ENCODE data around the gene TRPM1.
A peak's percentile ranks its signal among the peaks of the same experiment; 100 is the strongest.

The TRPM1 gene

GRCh38 chr15:31085359-31085758 is 16.2 kb downstream of the TRPM1 start:
- Histone ChIP-seq H3K9ac (ENCODE audit: low read depth in 1 of 2, low read length in 2 of 2) (no peak overlapping the region), H3K9me3 (ENCODE audit: control insufficient read depth in 2 of 2, low read length in 2 of 2) (no peaks in the 10 kb centered on the region), H3K27ac (ENCODE audit: low read depth in 2 of 2, low read length in 2 of 2) (no peak overlapping the region), H3K27me3 (ENCODE audit: control insufficient read depth in 2 of 2, insufficient read depth in 2 of 2, low read length in 2 of 2) (no peaks in the 10 kb centered on the region), H3K4me3 (ENCODE audit: low read length in 2 of 2) (no peak overlapping the region), H3K36me3 (ENCODE audit: control insufficient read depth in 2 of 2, insufficient read depth in 2 of 2, low read length in 2 of 2) (no peaks in the 10 kb centered on the region), H3K4me1 (ENCODE audit: control insufficient read depth in 2 of 2, insufficient read depth in 2 of 2, low read length in 2 of 2) (peaks cover 16 to 20% of the 10 kb centered on the region in 2 donors)

DNA sequence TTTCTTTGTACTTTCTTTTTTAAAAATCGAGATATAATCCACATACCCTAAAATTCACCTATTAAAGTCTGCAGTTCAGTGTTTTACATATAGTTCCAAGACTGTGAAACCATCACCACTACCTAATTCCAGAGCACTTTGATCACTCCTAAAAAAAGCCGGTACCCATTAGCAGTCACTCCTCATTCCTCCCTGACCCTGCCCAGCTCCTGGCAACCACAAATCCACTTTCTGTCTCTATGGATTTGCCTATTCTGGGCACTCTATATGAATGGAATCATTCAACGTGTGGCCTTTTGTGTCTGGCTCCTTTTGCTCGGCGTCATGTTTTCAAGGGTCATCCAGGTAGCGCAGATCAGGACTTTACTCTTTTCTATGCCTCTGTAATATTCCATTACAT is 17.3 kb downstream of the TRPM1 start:
- Histone ChIP-seq H3K4me1 (ENCODE audit: control insufficient read depth in 2 of 2, insufficient read depth in 2 of 2, low read length in 2 of 2) (peaks cover 16 to 20% of the 10 kb centered on the region in 2 donors), H3K4me3 (ENCODE audit: low read length in 2 of 2) (no peak overlapping the region), H3K9me3 (ENCODE audit: control insufficient read depth in 2 of 2, low read length in 2 of 2) (no peaks in the 10 kb centered on the region), H3K27me3 (ENCODE audit: control insufficient read depth in 2 of 2, insufficient read depth in 2 of 2, low read length in 2 of 2) (no peaks in the 10 kb centered on the region), H3K27ac (ENCODE audit: low read depth in 2 of 2, low read length in 2 of 2) (no peak overlapping the region), H3K36me3 (ENCODE audit: control insufficient read depth in 2 of 2, insufficient read depth in 2 of 2, low read length in 2 of 2) (no peaks in the 10 kb centered on the region), H3K9ac (ENCODE audit: low read depth in 1 of 2, low read length in 2 of 2) (no peak overlapping the region)

GRCh38 chr15:31083370-31083780 is 18.1 kb downstream of the TRPM1 start:
- Histone ChIP-seq H3K27me3 (ENCODE audit: control insufficient read depth in 2 of 2, insufficient read depth in 2 of 2, low read length in 2 of 2) (no peaks in the 10 kb centered on the region), H3K9me3 (ENCODE audit: control insufficient read depth in 2 of 2, low read length in 2 of 2) (no peaks in the 10 kb centered on the region), H3K36me3 (ENCODE audit: control insufficient read depth in 2 of 2, insufficient read depth in 2 of 2, low read length in 2 of 2) (no peaks in the 10 kb centered on the region), H3K27ac (ENCODE audit: low read depth in 2 of 2, low read length in 2 of 2) (peak overlapping the region in 1 of 2 donors; percentile 16), H3K4me1 (ENCODE audit: control insufficient read depth in 2 of 2, insufficient read depth in 2 of 2, low read length in 2 of 2) (peaks cover 16 to 20% of the 10 kb centered on the region in 2 donors), H3K9ac (ENCODE audit: low read depth in 1 of 2, low read length in 2 of 2) (no peak overlapping the region), H3K4me3 (ENCODE audit: low read length in 2 of 2) (no peak overlapping the region)

GRCh38 chr15:31082771-31083369 is 18.7 kb downstream of the TRPM1 start:
- Histone ChIP-seq H3K9me3 (ENCODE audit: control insufficient read depth in 2 of 2, low read length in 2 of 2) (no peaks in the 10 kb centered on the region), H3K27me3 (ENCODE audit: control insufficient read depth in 2 of 2, insufficient read depth in 2 of 2, low read length in 2 of 2) (no peaks in the 10 kb centered on the region), H3K36me3 (ENCODE audit: control insufficient read depth in 2 of 2, insufficient read depth in 2 of 2, low read length in 2 of 2) (no peaks in the 10 kb centered on the region), H3K4me3 (ENCODE audit: low read length in 2 of 2) (no peak overlapping the region), H3K4me1 (ENCODE audit: control insufficient read depth in 2 of 2, insufficient read depth in 2 of 2, low read length in 2 of 2) (peaks cover 16 to 20% of the 10 kb centered on the region in 2 donors), H3K27ac (ENCODE audit: low read depth in 2 of 2, low read length in 2 of 2) (peak overlapping the region in 1 of 2 donors; percentile 16), H3K9ac (ENCODE audit: low read depth in 1 of 2, low read length in 2 of 2) (no peak overlapping the region)

DNA sequence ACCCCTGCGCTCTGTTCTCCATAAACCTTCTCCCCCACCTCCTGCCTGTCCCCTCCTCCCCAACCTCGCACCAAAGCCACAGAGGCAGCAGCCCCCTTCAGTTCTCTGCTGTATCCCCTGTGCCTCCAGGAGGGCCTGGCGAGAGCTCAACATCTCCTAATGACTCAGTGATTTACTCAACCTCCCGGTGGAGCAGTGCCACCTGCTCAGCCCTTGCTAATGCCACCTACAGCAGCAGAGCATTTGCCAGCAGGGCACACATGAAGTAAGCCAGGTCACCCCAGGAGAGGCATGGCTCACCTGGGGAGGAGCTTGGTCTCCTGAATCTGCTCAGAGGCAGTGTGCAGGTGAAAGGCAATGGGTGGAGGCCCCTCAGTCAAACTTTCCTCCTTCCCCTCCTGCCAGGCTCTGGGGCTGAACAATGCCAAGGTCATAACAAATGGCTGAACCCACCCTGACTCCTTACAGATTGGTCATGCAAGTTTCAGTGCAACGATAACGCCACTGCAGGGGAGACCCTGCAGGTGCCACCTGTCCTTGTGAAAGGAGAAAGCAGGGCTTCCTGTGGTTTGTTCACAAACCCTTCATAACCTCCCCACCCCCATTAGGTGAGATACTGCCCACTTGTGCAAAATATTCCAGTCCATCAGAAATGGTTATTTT is 19.8 kb downstream of the TRPM1 start:
- H3K9me3 ChIP-seq (ENCODE audit: control insufficient read depth in 2 of 2, low read length in 2 of 2) = no peaks in the 10 kb centered on the region
- no peak overlapping the region for H3K4me3 ChIP-seq (ENCODE audit: low read length in 2 of 2)
- H3K9ac ChIP-seq (ENCODE audit: low read depth in 1 of 2, low read length in 2 of 2) = no peak overlapping the region
- peaks cover 23 to 25% of the 10 kb centered on the region in 2 donors for H3K4me1 ChIP-seq (ENCODE audit: control insufficient read depth in 2 of 2, insufficient read depth in 2 of 2, low read length in 2 of 2)
- no peaks in the 10 kb centered on the region for H3K27me3 ChIP-seq (ENCODE audit: control insufficient read depth in 2 of 2, insufficient read depth in 2 of 2, low read length in 2 of 2)
- H3K27ac ChIP-seq (ENCODE audit: low read depth in 2 of 2, low read length in 2 of 2) = no peak overlapping the region
- H3K36me3 ChIP-seq (ENCODE audit: control insufficient read depth in 2 of 2, insufficient read depth in 2 of 2, low read length in 2 of 2) = no peaks in the 10 kb centered on the region

- H3K9me3 ChIP-seq (ENCODE audit: control insufficient read depth in 2 of 2, low read length in 2 of 2) = no peaks in the 10 kb centered on the region
- no peak overlapping the region for H3K27ac ChIP-seq (ENCODE audit: low read depth in 2 of 2, low read length in 2 of 2)
- no peaks in the 10 kb centered on the region for H3K27me3 ChIP-seq (ENCODE audit: control insufficient read depth in 2 of 2, insufficient read depth in 2 of 2, low read length in 2 of 2)
- H3K4me3 ChIP-seq (ENCODE audit: low read length in 2 of 2) = peak overlapping the region in 1 of 2 donors; percentile 28
- no peak overlapping the region for H3K9ac ChIP-seq (ENCODE audit: low read depth in 1 of 2, low read length in 2 of 2)
- H3K36me3 ChIP-seq (ENCODE audit: control insufficient read depth in 2 of 2, insufficient read depth in 2 of 2, low read length in 2 of 2) = no peaks in the 10 kb centered on the region
- H3K4me1 ChIP-seq (ENCODE audit: control insufficient read depth in 2 of 2, insufficient read depth in 2 of 2, low read length in 2 of 2) = peaks cover 23 to 25% of the 10 kb centered on the region in 2 donors
Observed at GRCh38 chr15:31081056-31081455, 20.5 kb downstream of the TRPM1 start.

GRCh38 chr15:31080591-31081014 is 20.9 kb downstream of the TRPM1 start:
- H3K4me1 ChIP-seq (ENCODE audit: control insufficient read depth in 2 of 2, insufficient read depth in 2 of 2, low read length in 2 of 2) = peaks cover 23 to 25% of the 10 kb centered on the region in 2 donors
- H3K27ac ChIP-seq (ENCODE audit: low read depth in 2 of 2, low read length in 2 of 2) = no peak overlapping the region
- no peak overlapping the region for H3K9ac ChIP-seq (ENCODE audit: low read depth in 1 of 2, low read length in 2 of 2)
- H3K4me3 ChIP-seq (ENCODE audit: low read length in 2 of 2) = peak overlapping the region in 1 of 2 donors; percentile 28
- H3K27me3 ChIP-seq (ENCODE audit: control insufficient read depth in 2 of 2, insufficient read depth in 2 of 2, low read length in 2 of 2) = no peaks in the 10 kb centered on the region
- H3K36me3 ChIP-seq (ENCODE audit: control insufficient read depth in 2 of 2, insufficient read depth in 2 of 2, low read length in 2 of 2) = no peaks in the 10 kb centered on the region
- H3K9me3 ChIP-seq (ENCODE audit: control insufficient read depth in 2 of 2, low read length in 2 of 2) = no peaks in the 10 kb centered on the region

DNA sequence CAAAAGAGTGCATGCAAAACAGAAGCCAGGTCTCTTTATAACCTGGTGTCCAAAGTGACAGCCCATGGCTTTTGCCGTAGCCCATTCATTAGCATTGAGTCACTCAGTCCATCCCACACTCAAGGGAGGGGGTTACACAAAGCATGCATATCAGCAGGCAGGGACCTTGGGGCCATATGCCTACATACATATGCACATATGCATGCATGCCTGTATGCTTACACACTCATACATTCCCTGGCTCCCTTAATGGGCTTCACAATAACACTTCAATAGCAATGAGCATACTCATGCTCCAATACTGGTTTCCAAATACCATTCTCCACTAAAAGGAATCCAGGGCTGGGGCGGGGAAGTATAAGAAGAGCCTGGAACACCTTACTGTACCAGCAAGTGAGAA is 22.0 kb downstream of the TRPM1 start:
- peaks cover 23 to 25% of the 10 kb centered on the region in 2 donors for H3K4me1 ChIP-seq (ENCODE audit: control insufficient read depth in 2 of 2, insufficient read depth in 2 of 2, low read length in 2 of 2)
- H3K27me3 ChIP-seq (ENCODE audit: control insufficient read depth in 2 of 2, insufficient read depth in 2 of 2, low read length in 2 of 2) = no peaks in the 10 kb centered on the region
- H3K9ac ChIP-seq (ENCODE audit: low read depth in 1 of 2, low read length in 2 of 2) = no peak overlapping the region
- no peaks in the 10 kb centered on the region for H3K36me3 ChIP-seq (ENCODE audit: control insufficient read depth in 2 of 2, insufficient read depth in 2 of 2, low read length in 2 of 2)
- no peak overlapping the region for H3K27ac ChIP-seq (ENCODE audit: low read depth in 2 of 2, low read length in 2 of 2)
- H3K9me3 ChIP-seq (ENCODE audit: control insufficient read depth in 2 of 2, low read length in 2 of 2) = no peaks in the 10 kb centered on the region
- H3K4me3 ChIP-seq (ENCODE audit: low read length in 2 of 2) = no peak overlapping the region

DNA sequence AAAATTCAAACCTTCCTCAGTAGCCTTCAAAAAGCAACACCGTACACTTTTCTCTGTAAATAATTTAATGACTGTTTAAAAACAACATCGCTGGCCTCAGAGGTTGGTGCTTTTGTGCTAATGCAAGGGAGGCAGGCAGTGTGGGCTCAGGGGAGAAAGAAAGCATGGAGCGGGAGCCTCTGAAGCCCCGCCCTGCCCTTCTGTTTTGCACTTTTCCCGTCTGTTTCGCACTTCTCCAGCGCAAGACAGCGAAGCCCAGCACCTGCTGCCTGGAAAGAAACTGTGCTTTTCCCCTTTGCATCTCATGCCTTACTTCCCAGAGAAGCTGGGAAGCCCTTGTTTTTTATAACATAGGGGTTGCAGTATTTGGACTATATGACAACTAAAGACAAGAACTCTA is 23.1 kb downstream of the TRPM1 start:
- peaks cover 20% of the 10 kb centered on the region in 2 donors for H3K4me1 ChIP-seq (ENCODE audit: control insufficient read depth in 2 of 2, insufficient read depth in 2 of 2, low read length in 2 of 2)
- no peak overlapping the region for H3K4me3 ChIP-seq (ENCODE audit: low read length in 2 of 2)
- no peak overlapping the region for H3K9ac ChIP-seq (ENCODE audit: low read depth in 1 of 2, low read length in 2 of 2)
- H3K27ac ChIP-seq (ENCODE audit: low read depth in 2 of 2, low read length in 2 of 2) = no peak overlapping the region
- H3K9me3 ChIP-seq (ENCODE audit: control insufficient read depth in 2 of 2, low read length in 2 of 2) = no peaks in the 10 kb centered on the region
- no peaks in the 10 kb centered on the region for H3K27me3 ChIP-seq (ENCODE audit: control insufficient read depth in 2 of 2, insufficient read depth in 2 of 2, low read length in 2 of 2)
- H3K36me3 ChIP-seq (ENCODE audit: control insufficient read depth in 2 of 2, insufficient read depth in 2 of 2, low read length in 2 of 2) = no peaks in the 10 kb centered on the region

- Histone ChIP-seq H3K27ac (ENCODE audit: low read depth in 2 of 2, low read length in 2 of 2) (no peak overlapping the region), H3K27me3 (ENCODE audit: control insufficient read depth in 2 of 2, insufficient read depth in 2 of 2, low read length in 2 of 2) (no peaks in the 10 kb centered on the region), H3K9ac (ENCODE audit: low read depth in 1 of 2, low read length in 2 of 2) (no peak overlapping the region), H3K36me3 (ENCODE audit: control insufficient read depth in 2 of 2, insufficient read depth in 2 of 2, low read length in 2 of 2) (no peaks in the 10 kb centered on the region), H3K9me3 (ENCODE audit: control insufficient read depth in 2 of 2, low read length in 2 of 2) (no peaks in the 10 kb centered on the region), H3K4me3 (ENCODE audit: low read length in 2 of 2) (no peak overlapping the region), H3K4me1 (ENCODE audit: control insufficient read depth in 2 of 2, insufficient read depth in 2 of 2, low read length in 2 of 2) (peaks cover 15% of the 10 kb centered on the region in 2 donors)
Observed at GRCh38 chr15:31077941-31078340, 23.6 kb downstream of the TRPM1 start.
